Measurements from ENCODE around the gene DLG1.

Gene DLG1

GRCh38 chr3:197298341-197298944 is at the start of gene DLG1:
TSS of gene DLG1 (minus strand) at chr3:197298612. CDS start at chr3:197297204, 1,408 bp downstream.
- DNase-seq (ENCODE audit: low read depth in 1 of 2, low spot score in 1 of 2): peak; percentile 65 to 74

DNA sequence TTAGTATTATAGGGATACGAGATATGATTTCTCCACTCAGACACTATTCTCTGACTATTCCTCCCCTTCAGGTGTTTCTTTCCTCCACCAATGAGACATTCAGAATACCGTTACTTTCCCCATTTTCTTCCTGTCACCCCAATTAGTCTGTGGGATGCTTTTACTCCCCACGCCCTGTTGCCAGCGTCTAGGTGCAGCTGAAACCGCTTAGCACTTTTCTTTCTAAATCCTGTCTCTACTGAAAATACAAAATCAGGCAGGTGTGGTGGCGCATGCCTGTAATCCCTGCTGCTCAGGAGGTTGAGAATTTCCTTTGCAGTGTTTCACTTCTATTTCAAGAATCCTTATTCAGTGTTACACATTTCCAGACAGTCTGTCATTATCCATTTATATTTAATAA is 49.6 kb upstream of the DLG1 start:
- DNase-seq (ENCODE audit: low read depth in 1 of 2, low spot score in 1 of 2): no peak

- DNase-seq (ENCODE audit: low read depth in 1 of 2, low spot score in 1 of 2): no peak
Measured at GRCh38 chr3:197345390-197345789, 47.0 kb upstream of the DLG1 start.

DNA sequence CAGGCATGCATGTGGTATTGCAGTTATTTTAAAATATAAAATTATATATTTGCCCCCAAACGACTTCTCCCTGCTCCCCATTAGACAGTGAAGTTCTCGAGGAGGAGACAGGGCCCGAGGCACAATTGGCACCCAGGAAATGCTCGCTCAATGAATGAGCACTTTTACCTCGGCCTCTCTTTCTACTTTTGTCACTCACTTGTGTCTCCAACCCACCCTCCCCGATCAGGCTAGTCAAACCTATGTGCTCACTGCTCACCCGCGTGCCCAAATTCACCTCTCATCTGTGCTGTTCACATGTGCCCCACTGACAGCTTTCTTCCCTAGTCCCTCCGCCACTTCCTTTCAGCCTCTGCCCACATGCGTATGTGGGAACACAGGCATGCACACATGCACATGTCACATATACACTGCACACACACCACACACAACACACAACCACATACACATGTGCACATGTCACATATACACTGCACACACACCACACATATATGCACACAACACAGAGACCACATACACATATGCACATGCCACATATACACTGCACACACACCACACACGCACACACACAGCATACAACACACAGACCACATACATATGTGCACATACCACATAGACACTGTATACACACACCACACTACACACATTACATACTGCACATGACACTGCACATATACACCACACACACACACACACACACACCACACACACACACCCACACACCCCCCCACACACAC is 46.3 kb upstream of the DLG1 start:
- DNase-seq (ENCODE audit: low read depth in 1 of 2, low spot score in 1 of 2): no peak

DNA sequence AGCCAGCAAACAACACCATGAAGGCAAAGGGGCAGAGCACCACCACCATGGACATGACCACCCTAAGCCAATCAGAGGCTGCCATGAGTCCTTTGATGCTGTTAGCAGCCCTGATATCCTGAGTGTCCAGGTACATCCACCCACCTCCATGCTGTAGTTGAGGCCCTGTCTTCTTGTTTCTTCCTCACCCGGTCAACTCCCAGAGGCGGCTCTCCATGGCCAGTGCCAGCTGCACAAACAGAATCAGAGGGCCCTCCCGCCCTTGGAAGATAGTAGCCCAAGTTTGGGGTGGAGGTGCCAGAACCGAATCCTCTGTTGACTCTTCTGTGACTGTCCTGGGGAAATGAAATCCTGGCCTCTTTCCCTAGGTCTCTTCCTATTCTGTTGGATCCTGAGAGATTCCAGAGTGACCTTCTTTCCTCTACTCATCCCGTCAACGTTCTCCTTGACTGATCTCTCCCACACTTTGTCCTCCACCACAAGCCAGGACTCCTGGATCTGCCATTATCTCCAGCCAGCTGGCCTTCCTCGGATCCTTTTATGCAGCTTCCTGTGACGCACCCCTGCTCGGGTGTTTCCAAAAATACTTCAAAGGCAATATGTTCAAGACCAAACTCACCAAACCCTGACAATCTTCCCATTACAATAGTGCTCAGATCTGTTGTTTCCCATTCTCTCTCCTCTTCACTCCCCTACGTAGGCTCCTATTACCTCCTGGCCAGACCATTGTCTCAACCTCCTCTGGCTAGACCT is 45.4 kb upstream of the DLG1 start:
- DNase-seq (ENCODE audit: low read depth in 1 of 2, low spot score in 1 of 2): no peak

GRCh38 chr3:197343111-197343510 is 44.7 kb upstream of the DLG1 start:
- no peak for DNase-seq (ENCODE audit: low read depth in 1 of 2, low spot score in 1 of 2)

GRCh38 chr3:197340521-197340871 is 42.1 kb upstream of the DLG1 start:
- no peak for DNase-seq (ENCODE audit: low read depth in 1 of 2, low spot score in 1 of 2)

DNA sequence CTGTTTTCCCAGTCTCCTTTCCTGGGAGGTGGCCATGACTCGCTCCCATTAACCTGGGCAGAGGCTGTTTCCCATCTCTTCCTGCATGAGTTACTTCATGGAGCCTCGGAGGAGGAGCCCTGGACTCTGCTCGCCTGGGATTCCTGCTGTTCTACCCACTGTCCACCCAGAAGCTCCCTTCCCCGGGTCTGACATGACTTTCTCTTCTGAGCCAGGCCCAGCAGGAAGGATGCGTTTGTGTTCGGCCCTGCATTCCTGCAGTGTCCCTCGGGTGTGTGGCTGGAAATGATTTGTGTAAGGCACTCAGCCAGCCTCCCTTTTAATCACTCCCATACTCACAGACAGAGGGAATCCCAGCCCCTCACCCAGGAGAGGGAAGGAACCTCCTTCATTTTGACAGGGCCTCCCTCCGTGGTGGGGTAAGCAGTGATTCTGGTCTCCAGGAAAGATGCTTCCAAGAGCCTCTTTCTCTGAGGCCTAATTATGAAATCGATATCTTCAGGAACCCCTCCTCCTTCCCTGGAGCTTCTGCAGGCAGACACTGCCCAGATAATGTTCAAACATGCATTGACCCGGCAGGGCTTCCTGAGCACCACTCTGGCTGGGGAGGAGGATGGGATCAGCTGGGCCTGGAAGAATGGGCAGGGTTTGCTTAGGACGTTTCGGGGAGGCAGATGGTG is 41.6 kb upstream of the DLG1 start:
- no peak for DNase-seq (ENCODE audit: low read depth in 1 of 2, low spot score in 1 of 2)

DNA sequence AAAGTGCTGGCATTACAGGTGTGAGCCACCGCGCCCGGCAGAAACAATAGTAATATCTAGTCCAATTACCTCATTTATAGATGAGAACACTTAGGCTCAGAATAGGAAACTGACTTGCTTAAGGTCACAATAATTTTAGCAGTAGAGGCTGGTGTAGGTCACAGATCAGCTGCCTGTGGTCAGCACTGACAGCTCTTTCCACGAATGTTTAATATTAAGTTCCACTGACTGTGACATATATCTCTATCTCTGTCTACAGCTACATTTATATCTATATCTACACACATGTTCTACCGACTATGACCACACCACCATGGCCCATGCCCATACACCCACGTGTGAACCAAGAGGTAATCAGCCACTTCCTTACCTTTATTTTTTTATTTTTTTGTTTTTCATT is 40.2 kb upstream of the DLG1 start:
- DNase-seq (ENCODE audit: low read depth in 1 of 2, low spot score in 1 of 2): no peak

- DNase-seq (ENCODE audit: low read depth in 1 of 2, low spot score in 1 of 2): no peak
Measured at GRCh38 chr3:197337656-197338055, 39.2 kb upstream of the DLG1 start.

- no peak for DNase-seq (ENCODE audit: low read depth in 1 of 2, low spot score in 1 of 2)
Measured at GRCh38 chr3:197337214-197337613, 38.8 kb upstream of the DLG1 start.

GRCh38 chr3:197336348-197336747 is 37.9 kb upstream of the DLG1 start:
- no peak for DNase-seq (ENCODE audit: low read depth in 1 of 2, low spot score in 1 of 2)

DNA sequence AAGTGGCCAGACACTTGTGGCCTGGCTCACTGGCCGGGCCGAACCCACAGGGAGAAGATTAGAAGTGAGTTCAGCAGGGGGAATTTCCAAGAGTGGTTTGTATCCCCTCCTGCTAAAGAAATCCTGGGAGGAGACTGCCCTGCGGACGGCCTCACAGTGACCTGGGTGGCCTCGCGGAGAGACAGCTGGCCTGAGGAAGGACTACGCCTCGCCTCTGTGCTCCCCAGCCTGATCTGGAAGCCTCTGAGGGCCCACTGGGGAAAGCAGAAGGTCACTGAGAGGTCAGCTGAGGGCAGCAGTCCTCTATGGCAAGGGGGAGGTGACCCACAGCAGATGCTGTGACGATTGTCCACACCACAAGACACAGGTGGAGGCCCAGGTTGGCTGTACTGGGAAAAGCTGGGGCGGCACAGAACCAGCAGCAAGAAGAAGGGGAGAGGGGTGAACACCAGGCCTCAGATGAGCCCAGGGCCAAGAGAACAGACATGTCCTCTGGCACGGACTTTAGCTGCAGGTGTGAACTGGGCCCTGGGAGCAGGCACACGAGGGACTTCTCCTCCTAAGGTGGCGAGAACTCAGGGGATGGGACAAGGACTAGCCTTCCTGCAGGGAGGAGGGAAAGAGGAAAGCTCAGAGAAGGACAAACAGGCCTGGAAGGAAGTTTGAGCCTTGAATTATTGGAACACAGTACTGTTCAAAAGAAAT is 37.2 kb upstream of the DLG1 start:
- no peak for DNase-seq (ENCODE audit: low read depth in 1 of 2, low spot score in 1 of 2)

GRCh38 chr3:197333901-197334639 is 35.7 kb upstream of the DLG1 start:
- DNase-seq (ENCODE audit: low read depth in 1 of 2, low spot score in 1 of 2): no peak

GRCh38 chr3:197331131-197331530 is 32.7 kb upstream of the DLG1 start:
- DNase-seq (ENCODE audit: low read depth in 1 of 2, low spot score in 1 of 2): no peak

GRCh38 chr3:197329382-197329781 is 31.0 kb upstream of the DLG1 start:
- no peak for DNase-seq (ENCODE audit: low read depth in 1 of 2, low spot score in 1 of 2)

GRCh38 chr3:197328198-197328597 is 29.8 kb upstream of the DLG1 start:
- no peak for DNase-seq (ENCODE audit: low read depth in 1 of 2, low spot score in 1 of 2)

DNA sequence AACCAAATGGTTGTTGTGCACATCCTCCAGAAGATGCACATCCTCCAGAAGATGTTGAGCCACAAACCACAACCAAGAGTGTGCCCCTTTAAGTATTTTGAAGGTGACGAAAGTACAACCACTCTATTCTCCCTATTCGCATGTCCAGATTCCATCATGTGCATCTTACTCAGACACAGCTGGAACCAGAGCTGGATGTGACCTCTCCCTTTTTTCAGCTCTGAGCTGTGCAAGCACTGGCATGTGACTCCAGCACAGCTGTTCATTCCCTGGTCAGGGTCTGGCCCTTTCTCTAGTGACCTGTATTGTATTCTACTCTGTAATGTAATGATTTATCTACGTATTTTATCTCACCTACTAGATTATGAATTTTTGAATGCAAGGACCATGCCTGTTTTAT is 29.3 kb upstream of the DLG1 start:
- DNase-seq (ENCODE audit: low read depth in 1 of 2, low spot score in 1 of 2): no peak

DNA sequence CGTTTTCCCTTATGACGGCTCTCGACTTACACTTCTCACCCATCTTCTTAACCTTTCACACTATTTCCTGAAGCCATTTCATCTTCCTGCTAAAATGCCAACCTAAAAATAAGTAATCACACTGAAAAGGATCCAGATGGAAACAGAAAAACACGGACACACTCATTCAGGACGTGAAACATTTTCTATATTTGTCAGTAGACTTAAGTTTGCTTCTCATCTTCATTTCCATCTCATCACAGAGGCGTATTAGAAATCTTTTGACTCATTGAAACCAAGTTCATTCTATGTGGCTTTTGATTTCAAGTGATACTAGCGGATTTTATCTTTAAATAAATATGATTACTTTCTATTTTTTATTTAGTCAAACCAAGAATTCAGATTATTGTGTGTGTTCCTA is 27.4 kb upstream of the DLG1 start:
- DNase-seq (ENCODE audit: low read depth in 1 of 2, low spot score in 1 of 2): no peak

DNA sequence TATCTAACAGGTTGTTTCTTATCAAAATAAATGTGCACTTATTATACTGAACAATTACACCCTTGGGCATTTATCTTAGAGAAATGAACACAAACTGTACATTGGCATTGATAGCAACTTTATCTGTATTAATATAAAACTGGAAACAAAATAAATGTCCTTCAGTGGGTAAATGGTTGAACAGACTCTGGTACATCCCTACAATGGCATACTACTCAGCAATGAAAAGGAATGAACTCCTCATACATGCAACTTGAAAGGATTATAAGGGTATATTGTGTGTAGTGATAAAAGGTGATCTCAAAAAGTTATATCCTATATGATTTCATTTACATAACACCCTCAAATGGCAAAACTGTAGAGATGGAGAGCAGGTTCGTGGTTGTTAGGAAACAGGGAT is 23.7 kb upstream of the DLG1 start:
- DNase-seq (ENCODE audit: low read depth in 1 of 2, low spot score in 1 of 2): no peak

DNA sequence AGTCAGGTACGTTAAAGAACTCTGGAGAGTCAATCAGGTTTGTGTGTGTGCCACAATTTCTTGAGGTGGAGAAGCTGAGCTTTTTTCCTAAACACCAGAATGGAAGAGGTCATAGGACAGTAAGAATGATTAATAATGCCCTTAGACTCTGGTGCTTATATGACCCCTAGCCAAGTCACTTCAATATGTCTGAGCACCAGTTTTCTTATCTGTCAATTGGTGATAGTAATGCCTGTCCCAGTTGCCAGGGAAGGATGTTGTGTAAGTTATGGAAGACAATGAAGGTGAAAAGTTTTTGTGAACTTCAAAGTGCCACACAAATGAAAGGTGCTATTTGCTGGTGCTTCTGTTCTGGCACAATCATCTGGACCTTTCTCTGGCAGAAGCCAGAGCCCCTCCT is 22.2 kb upstream of the DLG1 start:
- DNase-seq (ENCODE audit: low read depth in 1 of 2, low spot score in 1 of 2): no peak

All from activated T-helper 1 cell treated with anti-CD3 and anti-CD28 coated beads, Interleukin-2, amount 50 U/mL, for 16 hours (primary cell).